GM12891 (cell line): ENCODE results near the gene RERE.

Experiments
- POLR2A ChIP-seq: IDR thresholded peaks from 2 replicates; pipeline ENCODE4 v1.6.1; 2011; ENCODE audit warnings: low read depth, low read length, control low read depth
- POLR2AphosphoS5 ChIP-seq: IDR thresholded peaks from 2 replicates; pipeline ENCODE4 v1.6.1; 2011; ENCODE audit warnings: low read depth, low read length, control low read depth
- POU2F2 ChIP-seq: IDR thresholded peaks from 2 replicates; pipeline ENCODE4 v1.6.1; 2011; ENCODE audit warnings: low read depth, mild to moderate bottlenecking, control low read depth, low read length, moderate library complexity
- SPI1 ChIP-seq: IDR thresholded peaks from 2 replicates; pipeline ENCODE4 v1.6.1; 2011; ENCODE audit warnings: low read depth, low read length, control low read depth

- TF ChIP-seq POLR2AphosphoS5 = no peak
- TF ChIP-seq POU2F2 = no peak
- no peak for TF ChIP-seq POLR2A
- no peak; the same call in 1 of the 2 replicates for TF ChIP-seq SPI1
These were observed 910 bp upstream of the RERE start for GRCh38 chr1:8818325-8818775.
